PC-9 (cell line): ENCODE results near the gene TMPRSS2.

Experiments
- EZH2 ChIP-seq: fragments of 200-600 bp; sonication (generic); IDR thresholded peaks from 2 replicates; pipeline ENCODE4 v1.8.0; 2017; ENCODE audit warnings: antibody characterized with exemption, low read depth
- TF ChIP-seq, protein P1 (sequence below): fragments of 200-600 bp; sonication (generic); conservative IDR thresholded peaks from 2 replicates; pipeline ENCODE4 v1.6.1; 2017; ENCODE audit warnings: mixed run types, antibody characterized with exemption, mild to moderate bottlenecking, moderate library complexity

DNA sequence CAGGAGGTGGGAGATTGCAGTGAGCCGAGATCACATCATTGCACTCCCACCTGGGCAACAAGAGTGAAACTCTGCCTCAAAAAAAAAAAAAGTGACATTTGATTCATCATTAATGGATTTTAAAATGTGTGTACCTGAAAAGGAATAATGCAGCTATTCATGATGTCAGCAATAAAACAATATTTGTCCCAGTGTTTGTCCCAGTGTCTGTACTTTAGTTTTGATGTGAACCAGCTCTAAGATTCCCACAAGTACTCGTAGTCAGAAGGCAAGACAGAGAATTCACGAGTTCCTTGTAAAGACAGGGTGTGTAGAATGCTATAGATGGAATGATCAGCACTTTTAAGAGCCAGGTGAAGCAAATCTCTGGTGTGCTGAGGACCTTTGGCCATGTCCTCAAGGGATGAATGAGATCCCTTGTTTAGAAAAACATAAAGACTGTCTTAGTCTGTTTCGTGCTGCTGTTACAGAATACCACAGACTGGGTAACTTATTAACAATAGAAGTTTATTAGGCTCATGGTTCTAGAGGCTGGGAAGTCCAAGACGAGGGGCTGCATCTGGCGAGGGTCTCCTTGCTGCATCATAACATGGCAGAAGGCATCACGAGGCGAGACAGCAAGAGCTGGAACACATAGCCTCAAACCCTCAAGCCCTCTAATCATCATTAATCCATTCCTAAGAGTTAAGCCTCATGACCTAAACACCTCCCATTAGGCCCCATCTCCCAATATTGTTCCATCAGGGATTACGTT lies 12.0 kb upstream of the TMPRSS2 start:
- no peak for TF ChIP-seq EZH2
- TF ChIP-seq, protein P1, sequence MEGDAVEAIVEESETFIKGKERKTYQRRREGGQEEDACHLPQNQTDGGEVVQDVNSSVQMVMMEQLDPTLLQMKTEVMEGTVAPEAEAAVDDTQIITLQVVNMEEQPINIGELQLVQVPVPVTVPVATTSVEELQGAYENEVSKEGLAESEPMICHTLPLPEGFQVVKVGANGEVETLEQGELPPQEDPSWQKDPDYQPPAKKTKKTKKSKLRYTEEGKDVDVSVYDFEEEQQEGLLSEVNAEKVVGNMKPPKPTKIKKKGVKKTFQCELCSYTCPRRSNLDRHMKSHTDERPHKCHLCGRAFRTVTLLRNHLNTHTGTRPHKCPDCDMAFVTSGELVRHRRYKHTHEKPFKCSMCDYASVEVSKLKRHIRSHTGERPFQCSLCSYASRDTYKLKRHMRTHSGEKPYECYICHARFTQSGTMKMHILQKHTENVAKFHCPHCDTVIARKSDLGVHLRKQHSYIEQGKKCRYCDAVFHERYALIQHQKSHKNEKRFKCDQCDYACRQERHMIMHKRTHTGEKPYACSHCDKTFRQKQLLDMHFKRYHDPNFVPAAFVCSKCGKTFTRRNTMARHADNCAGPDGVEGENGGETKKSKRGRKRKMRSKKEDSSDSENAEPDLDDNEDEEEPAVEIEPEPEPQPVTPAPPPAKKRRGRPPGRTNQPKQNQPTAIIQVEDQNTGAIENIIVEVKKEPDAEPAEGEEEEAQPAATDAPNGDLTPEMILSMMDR, result no peak
